Measurements from ENCODE around the gene JADE3. TPM values are rescaled to one million over a fixed set of nuclear protein-coding genes. Genes with fewer than 3 reads are reported as not detected.
A peak's percentile ranks its signal among the peaks of the same experiment; 100 is the strongest.

The JADE3 gene
- total RNA-seq, 1 experiment from 2014 or later = 14.3 TPM

GRCh38 chrX:46929439-46930261, 17.4 kb downstream of the JADE3 start:
- BruUV-seq (replicated peaks) = no TSS peak
- no peak overlapping the region for H3K27ac ChIP-seq (ENCODE audit: low read depth, low read length)
- DNase-seq (ENCODE audit: low read depth, low spot score) (no peak), ATAC-seq (no peak; the same call in 1 of the 2 replicates)
- TF ChIP-seq SP1 (IDR thresholded peaks at IDR 0.05; ENCODE audit: low read depth) = no peak
- no peak for TF ChIP-seq SIN3A (IDR thresholded peaks at IDR 0.05; ENCODE audit: low read depth)
- TF ChIP-seq JUND (IDR thresholded peaks at IDR 0.05) = no peak
- no peak for TF ChIP-seq EGR1 (IDR thresholded peaks at IDR 0.05; ENCODE audit: low read depth)
- no peak for TF ChIP-seq ZFX (IDR thresholded peaks at IDR 0.05)
- no peak for TF ChIP-seq REST (IDR thresholded peaks at IDR 0.05; ENCODE audit: low read depth)
- TF ChIP-seq SRF (IDR thresholded peaks at IDR 0.05; ENCODE audit: low read depth) = no peak
- TF ChIP-seq CEBPB (IDR thresholded peaks at IDR 0.05; ENCODE audit: low read depth) = no peak
- TF ChIP-seq POLR2A (IDR thresholded peaks at IDR 0.05; ENCODE audit: borderline replicate concordance, extremely low read depth, insufficient read depth, insufficient read length) = no peak
- no peak for TF ChIP-seq TCF7L2 (IDR thresholded peaks at IDR 0.05; ENCODE audit: borderline replicate concordance, extremely low read depth, insufficient read depth, insufficient read length)
- TF ChIP-seq ATF3 (IDR thresholded peaks at IDR 0.05) = no peak
- no peak for TF ChIP-seq ZBTB33 (IDR thresholded peaks at IDR 0.05; ENCODE audit: extremely low read depth, insufficient replicate concordance, low read length)
- no peak for TF ChIP-seq MAX (IDR thresholded peaks at IDR 0.05)
- RAD21 ChIA-PET (ENCODE audit: low non-redundant PET in 1 of 2, low total read pairs in 2 of 2, uncharacterized antibody in 2 of 2, unreplicated experiment in 2 of 2) = no interaction called here
- no peaks in the 10 kb centered on the region for H3K9me2 ChIP-seq (ENCODE audit: insufficient read depth)
- H3K4me2 ChIP-seq (ENCODE audit: low read length) = peak overlapping the region; percentile 9; the same call in 1 of the 2 replicates
- H3K27me3 ChIP-seq (ENCODE audit: insufficient read depth, low read length) = no peaks in the 10 kb centered on the region
- POLR2A ChIA-PET = no interaction called here
- intact Hi-C loops (cut with micrococcal nuclease) = no loop called here
- H3K9me3 ChIP-seq (ENCODE audit: control insufficient read depth in 1 of 2, insufficient read depth in 1 of 2, low read depth in 1 of 2, low read length in 2 of 2) = no peaks in the 10 kb centered on the region
- H3K36me3 ChIP-seq (ENCODE audit: control insufficient read depth in 1 of 2, insufficient read depth in 2 of 2, low read length in 2 of 2) = no peaks in the 10 kb centered on the region
- no peaks in the 10 kb centered on the region for H4K20me1 ChIP-seq (ENCODE audit: insufficient read depth)
- no peak overlapping the region for H3K9ac ChIP-seq (ENCODE audit: low read length)
- no peak overlapping the region for H3K4me3 ChIP-seq (replicated peaks in 1 of 2; ENCODE audit: low read depth in 1 of 2, low read length in 2 of 2)
- no peak overlapping the region for H2AFZ ChIP-seq (ENCODE audit: low read depth, low read length, poor library complexity, severe bottlenecking)
- CTCF ChIA-PET = no interaction called here
- H3K79me2 ChIP-seq (ENCODE audit: insufficient read depth, low read length) = no peaks in the 10 kb centered on the region
- H3K4me1 ChIP-seq (ENCODE audit: control insufficient read depth in 1 of 2, insufficient read depth in 2 of 2, low read length in 2 of 2) = peaks cover 0 to 7% of the 10 kb centered on the region in 2 experiments; a peak in 2 of 4 replicates

Data from HCT116 (cell line).